NOMO-1 treated with dmso at 0.1 percent for 144 hours (cell line): ENCODE measurements around the gene RAB25.
A peak's percentile ranks its signal among the peaks of the same experiment; 100 is the strongest.
"Not testable (repeated sequence)": the region's sequence is repeated elsewhere in the genome, so short reads cannot be mapped to it uniquely, and the experiment has no call there.

Source experiments
- DNase-seq: peaks from one replicate; lab custom pipeline; 2025; ENCODE audit not compliant: unreplicated experiment; lab: John Stamatoyannopoulos, UW

RAB25 gene

GRCh38 chr1:156060937-156061636 is at the start of gene RAB25:
Gene RAB25 (plus strand): TSS chr1:156061160. CDS start chr1:156061401, 241 bp downstream.
- no peak for DNase-seq

GRCh38 chr1:156012051-156012817 is 48.7 kb upstream of the RAB25 start:
- no peak for DNase-seq

DNA sequence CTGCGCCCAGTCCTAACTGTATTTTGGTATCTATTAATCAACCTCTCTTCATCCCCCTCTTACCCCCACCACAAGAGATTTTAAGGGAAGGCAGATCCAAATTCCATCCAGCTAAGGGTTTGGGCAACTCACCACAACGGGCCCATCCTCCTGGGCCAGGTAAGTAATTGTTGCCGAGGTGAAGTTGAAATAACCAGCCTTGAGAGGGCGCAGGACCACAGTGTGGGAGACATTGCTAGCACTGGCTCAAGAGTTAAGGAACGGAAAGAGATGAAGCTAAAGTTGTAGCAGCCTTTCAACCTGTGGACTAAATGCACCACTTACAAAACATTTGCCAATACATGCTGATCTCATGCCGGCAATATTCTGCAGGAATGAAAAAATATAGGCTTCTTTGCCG is 46.1 kb upstream of the RAB25 start:
- no peak for DNase-seq

DNA sequence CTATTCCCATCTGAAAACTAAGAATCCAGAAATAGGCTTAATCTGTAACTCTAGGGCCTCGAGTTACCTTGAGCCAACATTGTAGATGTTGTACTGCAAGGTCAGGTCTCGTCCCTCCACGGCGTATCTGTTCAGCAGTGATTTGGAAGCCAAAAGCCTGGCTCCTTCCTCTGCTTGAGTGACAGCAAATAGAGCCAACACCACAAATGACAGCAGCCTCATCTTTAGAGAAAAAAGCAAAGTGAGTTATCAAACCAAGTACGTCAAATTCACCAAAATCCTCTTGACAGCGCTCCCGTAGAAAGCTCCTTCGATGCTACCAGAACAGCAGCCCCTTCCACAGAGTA is 41.0 kb upstream of the RAB25 start:
- DNase-seq, result no peak

DNA sequence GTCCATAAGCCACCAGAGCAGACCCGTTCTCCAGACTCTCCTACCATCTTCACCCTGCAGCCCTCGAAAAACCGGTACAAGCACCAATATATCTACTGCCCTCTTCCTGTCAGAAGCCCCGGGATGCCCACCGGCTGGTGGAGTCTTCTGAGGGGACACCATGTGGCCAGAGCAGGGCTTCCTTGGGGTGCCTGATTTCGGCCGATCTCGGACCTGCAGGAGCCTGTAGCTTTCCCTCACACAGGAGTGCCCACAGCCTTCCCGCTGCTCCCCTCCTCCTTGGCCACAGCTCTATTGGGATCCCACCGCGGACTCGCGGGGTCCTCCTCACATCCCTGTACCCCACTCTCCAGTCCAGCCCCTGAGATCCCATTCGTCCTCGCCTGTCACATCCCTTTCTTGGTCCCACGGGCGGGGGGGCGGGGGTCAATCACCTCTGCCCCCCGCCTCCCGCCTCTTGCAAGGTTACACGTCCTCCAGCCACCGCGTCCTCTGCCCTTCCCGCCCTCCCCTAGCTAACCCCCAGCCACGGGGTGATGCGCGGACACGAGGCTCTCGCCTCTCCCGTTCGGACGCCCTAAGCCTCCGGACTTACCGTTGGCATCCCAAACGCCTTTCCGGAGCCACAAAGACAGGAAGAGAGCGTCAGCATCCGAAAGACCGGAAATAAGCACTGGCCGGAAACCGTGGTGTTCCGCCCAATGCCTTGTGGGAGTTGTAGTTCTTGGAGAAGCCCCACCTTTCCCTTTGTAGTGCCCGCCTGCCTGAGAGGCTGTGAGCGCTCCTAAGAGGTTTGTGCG is 40.5 kb upstream of the RAB25 start, which contains the start of gene SSR2:
TSS of gene SSR2 (minus strand) at position 659 of the 800 bp plus-strand sequence. CDS start 784 bp downstream, outside the sequence.
- peak; percentile 86 for DNase-seq

DNA sequence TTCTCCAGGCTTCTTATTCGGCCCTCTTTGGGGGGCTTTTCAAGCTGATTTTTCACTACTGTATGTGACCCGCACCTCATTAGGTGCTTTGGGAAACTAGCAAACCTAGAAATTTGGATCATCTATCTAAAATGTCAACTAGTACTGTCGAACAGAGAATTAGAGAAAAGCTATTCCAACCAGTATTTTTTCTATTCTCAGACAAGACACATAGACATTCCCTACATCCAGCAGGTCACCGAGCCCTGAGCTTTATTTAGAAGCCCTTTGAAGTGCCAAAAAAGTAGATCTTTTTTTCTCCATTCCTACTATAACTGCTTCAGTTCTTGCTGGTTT is 39.9 kb upstream of the RAB25 start:
- DNase-seq, result no peak

DNA sequence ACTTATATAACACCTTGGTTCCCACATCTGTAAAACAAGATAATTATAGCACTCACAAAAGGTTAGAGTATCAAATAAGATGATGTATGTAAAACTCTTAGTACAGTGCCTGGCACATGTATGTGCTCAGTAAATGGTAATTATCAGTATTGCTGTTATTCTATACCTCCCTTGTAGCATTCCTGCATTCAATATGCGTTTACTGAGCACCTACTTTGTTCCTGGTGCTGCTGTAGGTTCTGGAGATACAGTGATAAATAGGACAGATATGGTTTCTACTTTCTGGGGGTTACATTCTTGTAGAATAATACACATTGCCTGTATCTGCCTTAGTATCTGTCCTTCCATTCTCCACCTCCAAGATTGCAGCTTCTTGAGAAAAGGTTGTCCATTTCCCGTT is 39.0 kb upstream of the RAB25 start:
- DNase-seq, result no peak

DNA sequence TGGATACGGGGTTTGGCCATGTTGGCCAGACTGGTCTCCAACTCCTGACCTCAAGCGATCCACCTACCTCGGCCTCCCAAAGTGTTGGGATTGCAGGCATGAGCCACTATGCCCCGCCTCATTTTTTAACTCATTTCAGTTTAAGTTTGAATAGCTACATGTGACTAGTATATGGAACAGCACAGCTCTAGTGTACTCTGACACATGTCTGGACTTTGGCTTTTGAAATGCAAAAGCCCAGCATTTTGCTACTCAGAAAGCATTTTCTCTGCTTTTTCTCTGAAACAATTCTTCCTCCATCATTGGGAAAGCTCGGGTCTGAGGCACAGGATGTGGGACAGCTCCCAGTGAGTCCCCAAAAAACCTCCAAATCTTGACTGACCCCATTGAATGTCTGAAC is 36.2 kb upstream of the RAB25 start:
- no peak for DNase-seq

DNA sequence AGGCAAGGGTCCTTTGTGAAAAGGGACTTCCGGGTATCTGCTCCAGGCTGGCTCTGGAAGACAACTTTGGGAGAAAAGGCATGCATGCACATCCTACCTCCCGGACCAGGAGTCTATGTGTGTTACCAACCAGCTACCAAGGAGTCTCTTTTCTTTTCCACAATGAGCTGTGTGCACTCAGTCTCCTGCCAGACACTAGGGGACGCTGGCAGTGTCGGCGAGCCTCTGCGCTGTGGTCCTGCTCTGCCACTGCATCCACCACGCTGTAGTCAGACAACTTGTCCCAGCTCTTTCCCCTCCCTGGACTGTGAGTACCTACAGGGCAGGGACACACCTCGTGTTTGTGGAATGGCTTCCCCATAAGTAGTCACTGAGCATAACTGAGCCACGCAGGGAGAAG is 35.1 kb upstream of the RAB25 start:
- no peak for DNase-seq

- DNase-seq, result no peak
These were observed 34.4 kb upstream of the RAB25 start for GRCh38 chr1:156026588-156026987.

- no peak for DNase-seq
These were observed 27.9 kb upstream of the RAB25 start for GRCh38 chr1:156033011-156033410.

DNA sequence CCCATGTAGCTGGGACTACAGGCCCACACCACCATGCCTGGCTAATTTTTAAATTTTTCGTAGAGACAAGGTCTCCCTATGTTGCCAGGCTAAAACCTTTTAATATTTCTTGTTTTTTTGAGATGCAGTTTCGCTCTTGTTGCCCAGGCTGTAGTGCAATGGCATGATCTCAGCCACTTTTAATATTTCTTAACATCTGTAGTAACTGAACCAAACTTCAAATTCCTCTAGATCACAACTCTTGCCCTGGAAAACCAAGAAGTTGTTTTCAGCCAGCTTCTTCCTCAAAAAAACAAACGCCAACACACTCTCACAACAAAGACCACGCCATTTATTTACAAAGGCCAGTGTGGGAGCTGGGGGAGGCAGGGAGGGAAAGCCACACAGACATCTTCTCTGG is 26.0 kb upstream of the RAB25 start:
- not testable (repeated sequence) for DNase-seq

DNA sequence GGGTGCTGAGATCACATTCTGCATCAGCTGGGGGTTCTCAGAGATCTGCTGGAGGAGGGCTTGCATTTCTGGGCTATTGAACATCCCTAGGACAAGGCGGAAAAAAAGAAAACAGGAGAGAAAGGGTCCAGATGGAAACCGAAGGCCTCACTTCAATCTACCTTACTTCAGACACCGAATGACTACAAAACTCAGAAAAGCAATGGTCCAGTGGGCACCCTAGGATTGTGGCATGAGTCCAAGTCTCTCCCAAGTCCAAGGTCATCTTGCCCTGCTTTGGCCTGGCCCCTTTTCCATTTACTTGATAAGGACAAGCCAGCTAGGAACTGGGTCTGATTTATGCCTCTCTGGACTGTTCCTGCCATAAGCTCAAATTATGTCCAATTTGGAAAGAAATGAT is 18.1 kb upstream of the RAB25 start:
- DNase-seq, result no peak

DNA sequence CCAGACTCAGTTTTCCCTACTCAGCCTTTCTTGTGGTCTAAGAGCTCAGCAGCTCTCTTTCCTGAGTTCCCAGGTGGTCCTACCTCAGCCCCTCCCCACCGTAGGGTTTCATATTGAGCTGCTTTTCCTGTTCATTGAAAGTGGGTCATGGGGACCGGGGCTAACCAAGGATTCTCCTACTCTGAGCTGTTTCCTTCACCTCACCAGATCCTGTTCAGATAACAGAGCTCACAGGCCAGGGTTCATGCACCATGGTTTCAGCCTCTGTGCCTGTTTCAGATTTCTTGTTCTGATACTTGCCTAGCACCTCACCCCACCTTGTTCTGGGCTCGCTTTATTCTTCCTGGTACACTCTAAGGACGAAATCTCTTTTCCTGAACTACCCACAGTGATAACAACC is 15.9 kb upstream of the RAB25 start:
- no peak for DNase-seq

DNA sequence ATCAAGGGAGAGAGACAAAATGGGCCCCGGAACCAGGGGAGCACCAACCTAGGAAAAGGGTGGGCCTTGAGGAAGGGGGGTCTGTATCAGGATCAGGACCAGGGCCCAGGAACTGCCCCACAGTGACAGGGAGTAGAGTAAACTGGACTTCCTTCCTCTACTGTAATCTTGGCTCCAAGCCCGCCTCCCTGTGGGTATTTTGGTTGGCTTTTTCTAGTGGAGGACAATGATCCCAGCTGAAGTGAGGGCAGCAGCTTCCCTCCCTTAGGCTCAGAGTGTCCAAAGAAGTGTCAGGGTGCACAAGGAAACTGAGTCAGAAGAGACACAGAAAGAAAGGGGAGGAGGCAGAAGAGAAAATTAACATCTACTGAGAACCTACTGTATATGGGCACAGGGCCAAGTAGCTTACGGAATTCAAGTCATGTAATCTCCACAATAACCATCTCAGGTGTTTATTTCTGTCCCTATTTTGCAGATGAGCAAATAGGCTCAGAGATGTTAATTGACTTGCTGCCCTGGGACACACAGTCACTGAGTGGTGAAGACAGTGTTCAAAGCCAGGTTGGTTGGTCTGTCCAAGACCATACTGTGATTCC is 12.2 kb upstream of the RAB25 start:
- DNase-seq, result no peak

- DNase-seq, result no peak
These were observed 10.6 kb upstream of the RAB25 start for GRCh38 chr1:156050376-156050775.

GRCh38 chr1:156051011-156051725 is 9.8 kb upstream of the RAB25 start:
- no peak for DNase-seq

GRCh38 chr1:156052862-156053767 is 7.8 kb upstream of the RAB25 start:
- peak; percentile 18 for DNase-seq

- DNase-seq, result peak; percentile 69
These were observed 7.0 kb upstream of the RAB25 start, which contains the start of gene UBQLN4 for GRCh38 chr1:156053768-156054499. Gene UBQLN4 (minus strand): TSS chr1:156053798. CDS start chr1:156053701, 97 bp downstream.
